ENCODE results near the gene SCP2. TPM values are rescaled to one million over a fixed set of nuclear protein-coding genes. Genes with fewer than 3 reads are reported as not detected.

Gene SCP2
- total and polyA plus RNA-seq, 7 donors: 49.3 to 96.9 (median 88.3) TPM

DNA sequence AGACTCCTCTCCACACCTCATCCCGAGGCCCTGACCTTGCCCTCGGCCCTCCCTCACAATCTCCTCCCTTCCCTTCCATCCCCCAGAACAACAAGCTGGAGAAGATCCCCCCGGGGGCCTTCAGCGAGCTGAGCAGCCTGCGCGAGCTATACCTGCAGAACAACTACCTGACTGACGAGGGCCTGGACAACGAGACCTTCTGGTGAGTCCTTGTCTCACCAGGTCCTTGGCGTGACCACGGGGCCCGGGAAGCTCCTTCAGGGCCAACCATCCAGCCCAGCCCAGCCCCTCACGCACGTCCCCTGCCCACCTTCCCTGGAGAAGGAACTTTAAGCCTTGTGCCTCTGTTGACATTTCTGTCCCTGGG, 150.5 kb downstream of the SCP2 start:
- DNase-seq (peak; percentile 9 to 27), ATAC-seq (no peak)
- WGBS, 3 donors: 92 to 94% (median 93%) methylated on average over 13 of the region's 13 CpGs
- Histone ChIP-seq H3K27me3 (ENCODE audit: insufficient read depth in 3 of 3, low read length in 2 of 3) (no peaks in the 10 kb centered on the region), H3K9me3 (no peaks in the 10 kb centered on the region), H3K27ac (no peak overlapping the region), H3K4me1 (no peaks in the 10 kb centered on the region), H3K36me3 (ENCODE audit: insufficient read depth in 1 of 2, low read depth in 1 of 2) (no peaks in the 10 kb centered on the region), H3K4me3 (no peak overlapping the region)
- intact Hi-C loops (cut with DNase I): no loop called here
- TF ChIP-seq, protein P1, sequence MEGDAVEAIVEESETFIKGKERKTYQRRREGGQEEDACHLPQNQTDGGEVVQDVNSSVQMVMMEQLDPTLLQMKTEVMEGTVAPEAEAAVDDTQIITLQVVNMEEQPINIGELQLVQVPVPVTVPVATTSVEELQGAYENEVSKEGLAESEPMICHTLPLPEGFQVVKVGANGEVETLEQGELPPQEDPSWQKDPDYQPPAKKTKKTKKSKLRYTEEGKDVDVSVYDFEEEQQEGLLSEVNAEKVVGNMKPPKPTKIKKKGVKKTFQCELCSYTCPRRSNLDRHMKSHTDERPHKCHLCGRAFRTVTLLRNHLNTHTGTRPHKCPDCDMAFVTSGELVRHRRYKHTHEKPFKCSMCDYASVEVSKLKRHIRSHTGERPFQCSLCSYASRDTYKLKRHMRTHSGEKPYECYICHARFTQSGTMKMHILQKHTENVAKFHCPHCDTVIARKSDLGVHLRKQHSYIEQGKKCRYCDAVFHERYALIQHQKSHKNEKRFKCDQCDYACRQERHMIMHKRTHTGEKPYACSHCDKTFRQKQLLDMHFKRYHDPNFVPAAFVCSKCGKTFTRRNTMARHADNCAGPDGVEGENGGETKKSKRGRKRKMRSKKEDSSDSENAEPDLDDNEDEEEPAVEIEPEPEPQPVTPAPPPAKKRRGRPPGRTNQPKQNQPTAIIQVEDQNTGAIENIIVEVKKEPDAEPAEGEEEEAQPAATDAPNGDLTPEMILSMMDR (IDR thresholded peaks at IDR 0.05): no peak

DNA sequence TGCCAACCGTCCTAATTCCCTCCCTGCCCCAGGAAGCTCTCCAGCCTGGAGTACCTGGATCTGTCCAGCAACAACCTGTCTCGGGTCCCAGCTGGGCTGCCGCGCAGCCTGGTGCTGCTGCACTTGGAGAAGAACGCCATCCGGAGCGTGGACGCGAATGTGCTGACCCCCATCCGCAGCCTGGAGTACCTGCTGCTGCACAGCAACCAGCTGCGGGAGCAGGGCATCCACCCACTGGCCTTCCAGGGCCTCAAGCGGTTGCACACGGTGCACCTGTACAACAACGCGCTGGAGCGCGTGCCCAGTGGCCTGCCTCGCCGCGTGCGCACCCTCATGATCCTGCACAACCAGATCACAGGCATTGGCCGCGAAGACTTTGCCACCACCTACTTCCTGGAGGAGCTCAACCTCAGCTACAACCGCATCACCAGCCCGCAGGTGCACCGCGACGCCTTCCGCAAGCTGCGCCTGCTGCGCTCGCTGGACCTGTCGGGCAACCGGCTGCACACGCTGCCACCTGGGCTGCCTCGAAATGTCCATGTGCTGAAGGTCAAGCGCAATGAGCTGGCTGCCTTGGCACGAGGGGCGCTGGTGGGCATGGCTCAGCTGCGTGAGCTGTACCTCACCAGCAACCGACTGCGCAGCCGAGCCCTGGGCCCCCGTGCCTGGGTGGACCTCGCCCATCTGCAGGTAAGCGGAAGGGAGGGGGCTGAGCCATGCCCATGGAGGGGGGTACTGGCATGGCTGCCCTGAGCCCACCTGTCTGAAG, 151.4 kb downstream of the SCP2 start:
- no peaks in the 10 kb centered on the region for H3K9me3 ChIP-seq
- no peaks in the 10 kb centered on the region for H3K4me1 ChIP-seq
- H3K27me3 ChIP-seq (ENCODE audit: insufficient read depth in 3 of 3, low read length in 2 of 3): no peaks in the 10 kb centered on the region
- no peak overlapping the region for H3K4me3 ChIP-seq
- TF ChIP-seq, protein P1 (IDR thresholded peaks at IDR 0.05): no peak
- intact Hi-C loops (cut with DNase I): no loop called here
- WGBS, 3 donors: 92 to 93% (median 93%) methylated on average over 46 of the region's 46 CpGs
- DNase-seq (peak; percentile 4 to 43), ATAC-seq (no peak)
- no peaks in the 10 kb centered on the region for H3K36me3 ChIP-seq (ENCODE audit: insufficient read depth in 1 of 2, low read depth in 1 of 2)
- no peak overlapping the region for H3K27ac ChIP-seq

- Histone ChIP-seq H3K36me3 (ENCODE audit: insufficient read depth in 1 of 2, low read depth in 1 of 2) (no peaks in the 10 kb centered on the region), H3K27me3 (ENCODE audit: insufficient read depth in 3 of 3, low read length in 2 of 3) (no peaks in the 10 kb centered on the region), H3K4me3 (no peak overlapping the region), H3K4me1 (no peaks in the 10 kb centered on the region), H3K9me3 (no peaks in the 10 kb centered on the region), H3K27ac (no peak overlapping the region)
- 78 to 85% (median 83%) methylated on average over 4 of the region's 4 CpGs for WGBS, 3 donors
- peak; percentile 9 to 15 for DNase-seq
- no peak for ATAC-seq
- intact Hi-C loops (cut with DNase I): no loop called here
- TF ChIP-seq, protein P1 (IDR thresholded peaks at IDR 0.05): no peak
These were observed 152.2 kb downstream of the SCP2 start for GRCh38 chr1:53079251-53079650.

DNA sequence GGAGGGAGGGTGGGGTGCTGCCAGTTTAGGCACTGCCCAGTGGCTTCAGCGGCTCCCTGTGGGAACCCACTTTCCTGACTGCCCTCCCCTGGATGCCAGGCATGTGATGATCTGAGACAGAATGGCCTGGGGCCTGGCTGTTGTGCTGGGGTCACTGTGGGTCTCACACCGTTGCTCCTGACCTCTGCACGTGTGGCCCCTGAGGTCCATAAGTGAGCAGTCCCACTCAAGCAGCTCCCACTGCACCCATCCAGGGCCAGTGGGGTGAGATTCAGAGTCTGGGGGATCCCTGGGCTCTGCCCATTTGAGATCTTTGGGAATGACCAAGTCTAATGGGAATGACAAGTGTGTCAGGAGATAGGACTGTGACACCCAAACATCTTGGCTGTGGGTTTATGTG, 153.0 kb downstream of the SCP2 start:
- no peaks in the 10 kb centered on the region for H3K4me1 ChIP-seq
- H3K27ac ChIP-seq: no peak overlapping the region
- no peaks in the 10 kb centered on the region for H3K36me3 ChIP-seq (ENCODE audit: insufficient read depth in 1 of 2, low read depth in 1 of 2)
- ATAC-seq: no peak
- WGBS, 3 donors: 51 to 84% (median 56%) methylated on average over 3 of the region's 3 CpGs
- no peaks in the 10 kb centered on the region for H3K9me3 ChIP-seq
- DNase-seq: peak; percentile 4 to 7
- intact Hi-C loops (cut with DNase I): no loop called here
- no peaks in the 10 kb centered on the region for H3K27me3 ChIP-seq (ENCODE audit: insufficient read depth in 3 of 3, low read length in 2 of 3)
- TF ChIP-seq, protein P1 (IDR thresholded peaks at IDR 0.05): no peak
- H3K4me3 ChIP-seq: no peak overlapping the region

DNA sequence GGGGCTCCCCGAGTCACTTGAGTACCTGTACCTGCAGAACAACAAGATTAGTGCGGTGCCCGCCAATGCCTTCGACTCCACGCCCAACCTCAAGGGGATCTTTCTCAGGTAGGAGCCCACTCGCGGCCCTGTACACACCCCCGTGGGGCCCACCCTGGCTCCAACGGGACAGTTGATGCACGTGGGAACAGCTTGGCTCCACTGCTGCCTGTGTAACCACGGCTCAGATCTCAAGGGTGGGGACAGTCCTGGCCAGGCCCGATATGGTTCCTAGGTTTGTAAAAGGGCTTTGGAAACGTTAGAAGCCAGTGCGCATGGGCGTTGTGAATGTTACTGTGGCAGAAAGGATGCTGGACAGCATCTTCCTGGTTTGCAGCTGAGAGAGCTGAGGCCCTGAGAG, 153.7 kb downstream of the SCP2 start:
- no peaks in the 10 kb centered on the region for H3K36me3 ChIP-seq (ENCODE audit: insufficient read depth in 1 of 2, low read depth in 1 of 2)
- no peak overlapping the region for H3K27ac ChIP-seq
- no peaks in the 10 kb centered on the region for H3K9me3 ChIP-seq
- TF ChIP-seq, protein P1 (IDR thresholded peaks at IDR 0.05): no peak
- DNase-seq (peak; percentile 7 to 36), ATAC-seq (no peak)
- WGBS, 3 donors: 80 to 87% (median 80%) methylated on average over 15 of the region's 15 CpGs
- H3K4me3 ChIP-seq: no peak overlapping the region
- no peaks in the 10 kb centered on the region for H3K27me3 ChIP-seq (ENCODE audit: insufficient read depth in 3 of 3, low read length in 2 of 3)
- no peaks in the 10 kb centered on the region for H3K4me1 ChIP-seq
- intact Hi-C loops (cut with DNase I): no loop called here
